ENCODE results near the gene RELL1. TPM values are rescaled to one million over a fixed set of nuclear protein-coding genes. Genes with fewer than 3 reads are reported as not detected.
A peak's percentile ranks its signal among the peaks of the same experiment; 100 is the strongest.

The RELL1 gene
- total and polyA plus RNA-seq, 4 donors, result 1.8 to 47.4 (median 20.6) TPM

DNA sequence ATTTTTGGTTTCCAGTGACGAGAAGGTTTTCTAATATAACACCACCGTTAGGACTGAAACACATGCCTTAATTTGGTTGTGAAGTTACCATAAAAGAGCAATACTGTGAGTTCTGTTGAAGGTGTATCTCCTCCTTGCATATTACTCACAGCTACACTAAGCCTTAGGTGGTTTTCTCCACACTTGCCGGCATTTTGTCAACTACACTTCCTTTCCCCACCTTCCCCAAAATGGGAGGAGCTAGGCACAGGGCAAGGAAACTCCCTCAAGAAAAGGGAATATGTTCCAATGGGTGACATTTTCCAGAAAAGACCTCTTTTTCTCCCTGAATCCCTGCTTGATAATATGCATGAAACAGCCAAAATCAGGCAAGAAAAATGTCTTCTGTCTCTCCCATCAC is 44.8 kb downstream of the RELL1 start:
- Histone ChIP-seq H3K36me3 (ENCODE audit: control insufficient read depth in 4 of 4, insufficient read depth in 4 of 4, low read length in 4 of 4) (peaks cover 0 to 11% (median 7%) of the 10 kb centered on the region in 4 donors), H3K9me3 (ENCODE audit: control insufficient read depth in 4 of 4, insufficient read depth in 3 of 4, low read length in 3 of 4) (no peaks in the 10 kb centered on the region), H3K27ac (ENCODE audit: low read depth in 1 of 2, low read length in 1 of 2) (no peak overlapping the region), H3K4me1 (ENCODE audit: control insufficient read depth in 5 of 5, insufficient read depth in 5 of 5, low read length in 5 of 5) (peaks cover 0 to 10% (median 0%) of the 10 kb centered on the region in 5 donors), H3K4me3 (no peak overlapping the region), H3K9ac (ENCODE audit: insufficient read depth in 1 of 2, low read length in 2 of 2) (no peak overlapping the region), H3K27me3 (ENCODE audit: control insufficient read depth in 3 of 3, insufficient read depth in 3 of 3, low read length in 2 of 3) (no peaks in the 10 kb centered on the region)
- no peak for DNase-seq
- no peak for ATAC-seq (ENCODE audit: insufficient read depth, low FRiP score)
- TF ChIP-seq, protein P1, sequence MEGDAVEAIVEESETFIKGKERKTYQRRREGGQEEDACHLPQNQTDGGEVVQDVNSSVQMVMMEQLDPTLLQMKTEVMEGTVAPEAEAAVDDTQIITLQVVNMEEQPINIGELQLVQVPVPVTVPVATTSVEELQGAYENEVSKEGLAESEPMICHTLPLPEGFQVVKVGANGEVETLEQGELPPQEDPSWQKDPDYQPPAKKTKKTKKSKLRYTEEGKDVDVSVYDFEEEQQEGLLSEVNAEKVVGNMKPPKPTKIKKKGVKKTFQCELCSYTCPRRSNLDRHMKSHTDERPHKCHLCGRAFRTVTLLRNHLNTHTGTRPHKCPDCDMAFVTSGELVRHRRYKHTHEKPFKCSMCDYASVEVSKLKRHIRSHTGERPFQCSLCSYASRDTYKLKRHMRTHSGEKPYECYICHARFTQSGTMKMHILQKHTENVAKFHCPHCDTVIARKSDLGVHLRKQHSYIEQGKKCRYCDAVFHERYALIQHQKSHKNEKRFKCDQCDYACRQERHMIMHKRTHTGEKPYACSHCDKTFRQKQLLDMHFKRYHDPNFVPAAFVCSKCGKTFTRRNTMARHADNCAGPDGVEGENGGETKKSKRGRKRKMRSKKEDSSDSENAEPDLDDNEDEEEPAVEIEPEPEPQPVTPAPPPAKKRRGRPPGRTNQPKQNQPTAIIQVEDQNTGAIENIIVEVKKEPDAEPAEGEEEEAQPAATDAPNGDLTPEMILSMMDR (IDR thresholded peaks at IDR 0.05; ENCODE audit: control extremely low read depth, extremely low read depth), result no peak
- 80 to 89% methylated on average over 3 of the region's 3 CpGs for WGBS, 2 donors

DNA sequence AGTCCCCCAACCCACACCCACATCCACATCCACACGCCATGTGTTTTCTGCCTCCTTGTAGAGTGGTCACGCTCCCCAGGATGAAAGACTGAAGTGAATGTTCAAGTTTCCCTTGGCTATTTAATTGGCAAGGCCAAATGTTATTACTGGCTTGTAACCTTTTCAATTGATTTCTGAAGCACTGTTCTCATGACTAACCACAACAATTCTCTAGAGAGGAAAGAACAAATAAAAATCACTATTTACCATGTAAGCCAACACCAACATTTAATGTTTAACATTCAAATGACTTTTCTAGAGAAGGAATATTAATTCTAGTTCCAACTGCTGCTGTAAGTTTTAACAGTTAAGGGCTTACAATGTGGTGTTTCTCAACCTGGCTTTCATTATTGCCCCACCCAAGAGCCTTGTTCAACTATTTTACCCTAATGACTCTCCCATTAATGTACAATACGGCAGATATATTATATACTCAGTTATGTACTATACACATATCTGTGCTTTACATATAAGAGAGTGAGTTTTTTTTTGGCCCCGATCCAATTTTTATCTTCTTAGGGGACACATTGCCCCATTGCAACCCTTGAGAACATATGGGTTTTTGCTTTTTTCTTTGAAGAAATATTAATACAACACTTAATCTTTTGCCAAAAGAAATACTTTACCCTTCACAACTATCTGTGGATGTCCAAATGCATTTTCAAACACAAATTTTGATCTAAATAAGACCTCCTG is 46.5 kb downstream of the RELL1 start:
- H3K4me1 ChIP-seq (ENCODE audit: control insufficient read depth in 5 of 5, insufficient read depth in 5 of 5, low read length in 5 of 5), result peaks cover 0 to 10% (median 0%) of the 10 kb centered on the region in 5 donors
- peaks cover 0 to 1% (median 0%) of the 10 kb centered on the region in 4 donors for H3K9me3 ChIP-seq (ENCODE audit: control insufficient read depth in 4 of 4, insufficient read depth in 3 of 4, low read length in 3 of 4)
- H3K27ac ChIP-seq (ENCODE audit: low read depth in 1 of 2, low read length in 1 of 2), result no peak overlapping the region
- DNase-seq (peak in 2 of 3 donors; percentile 48 to 56), ATAC-seq (ENCODE audit: insufficient read depth, low FRiP score) (no peak)
- H3K9ac ChIP-seq (ENCODE audit: insufficient read depth in 1 of 2, low read length in 2 of 2), result no peak overlapping the region
- H3K36me3 ChIP-seq (ENCODE audit: control insufficient read depth in 4 of 4, insufficient read depth in 4 of 4, low read length in 4 of 4), result peaks cover 0 to 13% (median 5%) of the 10 kb centered on the region in 4 donors
- WGBS, 2 donors, result 68 to 89% methylated on average over 4 of the region's 4 CpGs
- TF ChIP-seq, protein P1 (IDR thresholded peaks at IDR 0.05; ENCODE audit: control extremely low read depth, extremely low read depth), result no peak
- no peaks in the 10 kb centered on the region for H3K27me3 ChIP-seq (ENCODE audit: control insufficient read depth in 3 of 3, insufficient read depth in 3 of 3, low read length in 2 of 3)
- H3K4me3 ChIP-seq, result no peak overlapping the region

DNA sequence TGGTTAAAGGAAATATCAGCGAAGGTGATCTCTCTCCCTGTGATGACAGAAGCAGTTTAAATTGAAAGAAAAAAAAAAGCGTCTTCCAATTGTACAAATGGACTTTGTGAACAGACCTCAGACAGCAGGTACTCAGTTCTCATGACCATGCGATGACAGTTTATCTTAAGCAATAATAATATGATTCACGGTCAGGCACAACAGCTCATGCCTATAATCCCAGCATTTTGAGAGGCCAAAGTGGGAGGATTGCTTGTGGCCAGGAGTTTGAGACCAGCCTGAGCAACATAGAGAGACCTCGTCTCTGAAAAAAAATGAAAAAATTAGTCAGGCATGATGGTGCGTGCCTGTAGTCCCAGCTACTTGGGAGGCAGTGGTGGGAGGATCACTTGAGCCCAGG is 51.0 kb downstream of the RELL1 start:
- Histone ChIP-seq H3K27ac (ENCODE audit: low read depth in 1 of 2, low read length in 1 of 2) (no peak overlapping the region), H3K9ac (ENCODE audit: insufficient read depth in 1 of 2, low read length in 2 of 2) (no peak overlapping the region), H3K4me1 (ENCODE audit: control insufficient read depth in 5 of 5, insufficient read depth in 5 of 5, low read length in 5 of 5) (peaks cover 0 to 2% (median 0%) of the 10 kb centered on the region in 5 donors), H3K9me3 (ENCODE audit: control insufficient read depth in 4 of 4, insufficient read depth in 3 of 4, low read length in 3 of 4) (peaks cover 0 to 1% (median 0%) of the 10 kb centered on the region in 4 donors), H3K36me3 (ENCODE audit: control insufficient read depth in 4 of 4, insufficient read depth in 4 of 4, low read length in 4 of 4) (peaks cover 10 to 24% (median 18%) of the 10 kb centered on the region in 4 donors), H3K4me3 (no peak overlapping the region), H3K27me3 (ENCODE audit: control insufficient read depth in 3 of 3, insufficient read depth in 3 of 3, low read length in 2 of 3) (no peaks in the 10 kb centered on the region)
- no peak for DNase-seq
- WGBS, 2 donors, result 94 to 97% methylated on average over 6 of the region's 6 CpGs
- ATAC-seq (ENCODE audit: insufficient read depth, low FRiP score), result no peak
- TF ChIP-seq, protein P1 (IDR thresholded peaks at IDR 0.05; ENCODE audit: control extremely low read depth, extremely low read depth), result no peak

All from lung (tissue), 12 donors.